SK-N-SH (cell line): Measurements from ENCODE around the gene DEFB119.

Experiments used
- CTCF ChIP-seq: fragments of 200-600 bp; sonication (generic); IDR thresholded peaks from 2 replicates; pipeline ENCODE4 v1.6.1; 2017; ENCODE audit warnings: antibody characterized with exemption, mild to moderate bottlenecking, moderate library complexity
- RAD21 ChIP-seq: IDR thresholded peaks from 2 replicates; pipeline ENCODE4 v1.6.1; 2012; ENCODE audit warnings: mild to moderate bottlenecking, low read length
- REST ChIP-seq: IDR thresholded peaks from 2 replicates; pipeline ENCODE4 v1.6.1; 2012; ENCODE audit warnings: mild to moderate bottlenecking, low read depth, low read length, moderate library complexity
- SIN3A ChIP-seq: IDR thresholded peaks from 2 replicates; pipeline ENCODE4 v1.6.1; 2012; ENCODE audit warnings: low read depth, mild to moderate bottlenecking, low read length, moderate library complexity, borderline replicate concordance
- USF1 ChIP-seq: IDR thresholded peaks from 2 replicates; pipeline ENCODE4 v1.4.0; 2012; ENCODE audit warnings: low read depth, borderline replicate concordance
- YY1 ChIP-seq: IDR thresholded peaks from 2 replicates; pipeline ENCODE4 v1.4.0; 2012; ENCODE audit warnings: low read depth, mild to moderate bottlenecking
- ZBTB33 ChIP-seq: IDR thresholded peaks from 2 replicates; pipeline ENCODE4 v1.4.0; 2012; ENCODE audit warnings: low read depth, borderline replicate concordance

- TF ChIP-seq CTCF (no peak), RAD21 (no peak), REST (no peak), YY1 (no peak), SIN3A (no peak), USF1 (no peak), ZBTB33 (no peak)
Observed at GRCh38 chr20:31414381-31414780, 24.0 kb upstream of the DEFB119 start.
